Measurements from ENCODE around the gene CNST. TPM values are rescaled to one million over a fixed set of nuclear protein-coding genes. Genes with fewer than 3 reads are reported as not detected.

The CNST gene
- total and polyA plus RNA-seq, 9 of the 15 experiments (the other 6 are each of a cell fraction or from before 2014, with no cell fraction given), result 17.0 to 55.3 (median 30.8) TPM

- peak overlapping the region; percentile 38 for H3K4me2 ChIP-seq (ENCODE audit: insufficient read depth, low read length)
- H3K4me3 ChIP-seq, result no peak overlapping the region
- peaks cover 99% of the 10 kb centered on the region for H3K79me2 ChIP-seq (ENCODE audit: control insufficient read depth, insufficient read depth, low read length)
- DNase-seq (ENCODE audit: extremely low read depth in 1 of 4, low spot score in 3 of 4), result no peak
- FAIRE-seq, result no peak
- peak overlapping the region; percentile 85 for H3K27ac ChIP-seq (ENCODE audit: extremely low read depth, low read depth, low read length)
- ChIA-PET CTCF (ENCODE audit: low intra/inter-chr PET ratio) (no interaction called here), POLR2A (no interaction called here)
- WGBS (ENCODE audit: insufficient coverage, low coverage, missing lambda C conversion rate), result 55% methylated on average over 3 of the region's 3 CpGs
- H2AFZ ChIP-seq (ENCODE audit: low read depth, low read length), result no peak overlapping the region
- no TSS peak for BruUV-seq (replicated peaks)
- peaks cover 25% of the 10 kb centered on the region for H3K36me3 ChIP-seq (ENCODE audit: control insufficient read depth, insufficient read depth, low read length)
- H3K9ac ChIP-seq (ENCODE audit: insufficient read depth in 1 of 2, low read depth in 2 of 2, low read length in 2 of 2), result peak overlapping the region in 1 of 2 experiments; percentile 58; a peak in 2 of 4 replicates
- intact Hi-C loops (cut with micrococcal nuclease) (loop anchor here (10.0 kb wide), 1 partner anchor 268 kb away; no protein-coding TSS in a partner anchor), in situ Hi-C loops (cut with MboI) (no loop called here)
- no peaks in the 10 kb centered on the region for H4K20me1 ChIP-seq (replicated peaks; ENCODE audit: control insufficient read depth, insufficient read depth, low read length)
- ATAC-seq, result no peak
- H3K9me3 ChIP-seq (replicated peaks; ENCODE audit: control insufficient read depth, insufficient read depth, low read depth, low read length), result 0 out of 2 replicates have a peak, but pooled peaks cover 2% of the 10 kb centered on the region
- H3K4me1 ChIP-seq (replicated peaks in 1 of 2; ENCODE audit: control insufficient read depth in 2 of 2, insufficient read depth in 2 of 2, low read length in 2 of 2), result peaks cover 18 to 57% of the 10 kb centered on the region in 2 experiments
- no peaks in the 10 kb centered on the region for H3K27me3 ChIP-seq (ENCODE audit: control insufficient read depth in 2 of 2, insufficient read depth in 2 of 2, low read length in 2 of 2)
- H3K9me1 ChIP-seq (ENCODE audit: control insufficient read depth, insufficient read depth, low read length), result no peaks in the 10 kb centered on the region
- no peak for TF ChIP-seq CREB3L1 (IDR thresholded peaks at IDR 0.05; ENCODE audit: borderline replicate concordance, low read depth)
- no peak for TF ChIP-seq SLC30A9 (CRISPR knock-in tag; IDR thresholded peaks at IDR 0.05)
- no peak for TF ChIP-seq MAFG (tag; conservative IDR thresholded peaks at IDR 0.05)
- TF ChIP-seq HMBOX1 (IDR thresholded peaks at IDR 0.05), result 0 out of 2 replicates have a peak, but pooled peaks have one; percentile 14
- TF ChIP-seq ZNF583 (CRISPR knock-in tag; IDR thresholded peaks at IDR 0.05), result no peak
- no peak for TF ChIP-seq THRA (IDR thresholded peaks at IDR 0.05)
- no peak for TF ChIP-seq MBD2 (IDR thresholded peaks at IDR 0.05; ENCODE audit: borderline replicate concordance, low read depth)
- TF ChIP-seq NELFE (IDR thresholded peaks at IDR 0.05; ENCODE audit: insufficient read depth, insufficient read length), result no peak
- no peak for TF ChIP-seq ZNF740 (CRISPR knock-in tag; IDR thresholded peaks at IDR 0.05)
- 0 out of 4 replicates have a peak, but pooled peaks of 1 of the 2 experiments have one; percentile 31 for TF ChIP-seq ZNF740 (tag; IDR thresholded peaks at IDR 0.05)
- TF ChIP-seq PHB (CRISPR knock-in tag; IDR thresholded peaks at IDR 0.05), result no peak
- TF ChIP-seq WHSC1 (IDR thresholded peaks at IDR 0.05; ENCODE audit: low read length), result no peak
- no peak for TF ChIP-seq ARID4B (CRISPR knock-in tag; IDR thresholded peaks at IDR 0.05)
- TF ChIP-seq EZH2 (IDR thresholded peaks at IDR 0.05; ENCODE audit: borderline replicate concordance, low read depth, low read length), result no peak
- no peak for TF ChIP-seq CBFA2T3 (IDR thresholded peaks at IDR 0.05)
Measured at GRCh38 chr1:246572785-246573184, 6.5 kb downstream of the CNST start.

Measured in K562 (cell line).